GM12878 (cell line): ENCODE results near the gene MEI1. TPM values are rescaled to one million over a fixed set of nuclear protein-coding genes. Genes with fewer than 3 reads are reported as not detected.
"Not testable (repeated sequence)": the region's sequence is repeated elsewhere in the genome, so short reads cannot be mapped to it uniquely, and the experiment has no call there.

ENCODE experiments used
- ATAC-seq: fragments of 200-7000 bp; cut with Tn5 transposase; 3 replicates; pipeline ENCODE4 v1.9.1; 2020; ENCODE audit warnings: mild to moderate bottlenecking, moderate library complexity
- BruUV-seq: library from RNA; stranded (reverse); fragments of 400-500 nt; replicated peaks from 2 replicates; lab custom pipeline; 2021; lab: Mats Ljungman, UMichigan
- CTCF ChIA-PET: fragments of 300-600 bp; sonication (Branson Sonifier 250); formaldehyde crosslinking; extraction: SDS; loops from one replicate; lab custom pipeline; 2021; ENCODE audit warnings: inconsistent platforms; lab: Yijun Ruan, JAX
- POLR2A ChIA-PET: fragments of 350-600 bp; formaldehyde crosslinking; extraction: SDS; loops from one replicate; lab custom pipeline; 2021; ENCODE audit warnings: inconsistent platforms; lab: Charles Lee
- RAD21 ChIA-PET: fragments of 300-600 bp; sonication (Branson Sonifier 250); formaldehyde crosslinking; loops from one replicate; lab custom pipeline; 2023; ENCODE audit warnings: antibody characterized with exemption; ENCODE audit not compliant: unreplicated experiment; lab: Charles Lee
- SMC1A ChIA-PET: fragments of 300-600 bp; sonication (Branson Sonifier 250); formaldehyde crosslinking; loops from one replicate; lab custom pipeline; 2023; ENCODE audit not compliant: unreplicated experiment, uncharacterized antibody; lab: Charles Lee
- DNase-seq: peaks from one replicate; pipeline ENCODE4 v3.0.0-alpha.2; 2011; ENCODE audit warnings: low read depth, low spot score
- FAIRE-seq: peaks from 3 replicates; lab custom pipeline; 2011; peaks lifted over from hg19 to GRCh38; lab: Jason Lieb, UNC
- H2AFZ ChIP-seq: 2 replicates; pipeline ENCODE4 v1.6.0; 2011; ENCODE audit warnings: low read depth, low read length, control low read depth; ENCODE audit not compliant: control insufficient read depth
- H3K27ac ChIP-seq: 2 replicates; pipeline ENCODE4 v1.5.1; 2011; ENCODE audit warnings: control low read depth; ENCODE audit not compliant: control insufficient read depth, insufficient read depth
- H3K27me3 ChIP-seq, 2 experiments: replicated peaks in 1 of 2; 2 replicates each; pipeline versions ENCODE4 v1.6.0 to v1.6.1; 2011; ENCODE audit warnings: low read length in 1 of 2; ENCODE audit not compliant: control insufficient read depth in 2 of 2, insufficient read depth in 2 of 2
- H3K36me3 ChIP-seq, 2 experiments: 2 replicates each; pipeline ENCODE4 v1.5.1; 2011; ENCODE audit warnings: low read length in 1 of 2; ENCODE audit not compliant: control insufficient read depth in 2 of 2, insufficient read depth in 2 of 2
- H3K4me1 ChIP-seq: 2 replicates; pipeline ENCODE4 v1.6.1; 2011; ENCODE audit warnings: mild to moderate bottlenecking, low read length, moderate library complexity, mixed read lengths; ENCODE audit not compliant: control insufficient read depth, insufficient read depth
- H3K4me2 ChIP-seq: 2 replicates; pipeline ENCODE4 v1.6.0; 2011; ENCODE audit warnings: control low read depth; ENCODE audit not compliant: control insufficient read depth, insufficient read depth
- H3K4me3 ChIP-seq: fragments of 200-600 bp; sonication (generic); 2 replicates; pipeline ENCODE4 v1.5.1; 2016
- H3K79me2 ChIP-seq: 2 replicates; pipeline ENCODE4 v1.6.0; 2011; ENCODE audit warnings: low read length; ENCODE audit not compliant: control insufficient read depth, insufficient read depth
- H3K9ac ChIP-seq: 2 replicates; pipeline ENCODE4 v1.8.0; 2011; ENCODE audit warnings: low read length, control low read depth, mixed read lengths; ENCODE audit not compliant: control insufficient read depth, insufficient read depth
- H3K9me3 ChIP-seq: replicated peaks from 3 replicates; pipeline ENCODE4 v1.5.1; 2011; ENCODE audit warnings: mild to moderate bottlenecking, low read length; ENCODE audit not compliant: control insufficient read depth, insufficient read depth
- H4K20me1 ChIP-seq: 2 replicates; pipeline ENCODE4 v1.6.0; 2011; ENCODE audit not compliant: control insufficient read depth, insufficient read depth
- BHLHE40 ChIP-seq, 2 experiments: fragments of 450-650 bp in 1 of 2; IDR thresholded peaks; 2 replicates each; pipeline ENCODE4 v1.6.1; 2011 to 2017; ENCODE audit warnings: low read depth in 2 of 2, borderline replicate concordance in 1 of 2, improper control_type of control experiment in 1 of 2, low read length in 1 of 2, mild to moderate bottlenecking in 1 of 2
- MXI1 ChIP-seq: fragments of 150-350 bp; IDR thresholded peaks from 2 replicates; pipeline ENCODE4 v1.6.1; 2011; ENCODE audit warnings: low read depth, mild to moderate bottlenecking, inconsistent platforms, low read length, improper control_type of control experiment
- MYC ChIP-seq: IDR thresholded peaks from 2 replicates; pipeline ENCODE4 v1.6.1; 2011; ENCODE audit warnings: mild to moderate bottlenecking, low read length, moderate library complexity, inconsistent platforms; ENCODE audit not compliant: insufficient read depth, insufficient replicate concordance, insufficient read length, severe bottlenecking
- WGBS: methylation state at CpG from one replicate; pipeline ENCODE4 v1.1.6; 2016; ENCODE audit warnings: low lambda C conversion rate; ENCODE audit not compliant: insufficient replicate concordance, insufficient coverage; ENCODE audit errors: missing lambda C conversion rate; 5-methylcytosine and 5-hydroxymethylcytosine counted together
- in situ Hi-C: fragments of 300-500 bp; cut with MboI; formaldehyde crosslinking; loops from 9 replicates; pipeline ENCODE4 v1.14.3; 2018; ENCODE audit warnings: mixed read lengths
- intact Hi-C: fragments of 100-400 bp; cut with micrococcal nuclease; formaldehyde crosslinking; loops from one replicate; pipeline ENCODE4 v1.14.2; 2022; ENCODE audit not compliant: unreplicated experiment
- polyA plus RNA-seq, 11 experiments: library from polyadenylated mRNA; depleted of rRNA in 4 of 11; unstranded in 6 of 11; stranded (reverse) in 5 of 11; fragments of >200 nt; fragmentation: Nextera tagmentation in 4 of 11; fragmentation: Illumina TruSeq in 1 of 11; extraction: Ambion mirVana in 4 of 11; extraction: Trizol in 1 of 11; gene quantifications; 1 replicate in 1 of 11; 2 replicates in 10 of 11; pipeline versions ENCODE4 v1.2.1 to v1.2.3, GENCODE V29; 2011 to 2016; ENCODE audit warnings: inconsistent platforms in 2 of 11, missing spikeins in 2 of 11, low read depth in 1 of 11
- total RNA-seq, 4 experiments: library from RNA; depleted of rRNA in 3 of 4; stranded (reverse); fragments of >200 nt in 3 of 4; fragmentation: Illumina TruSeq in 1 of 4; extraction: Trizol in 1 of 4; gene quantifications; 2 replicates each; pipeline versions ENCODE4 v1.2.1 to v1.2.3, GENCODE V29; 2013 to 2021
- TF ChIP-seq, protein P1 (sequence below): fragments of 450-650 bp; IDR thresholded peaks from 2 replicates; pipeline ENCODE4 v1.6.1; 2016; ENCODE audit warnings: mild to moderate bottlenecking
- TF ChIP-seq, protein P2 (sequence below): IDR thresholded peaks from 2 replicates; pipeline ENCODE4 v1.6.1; 2012; ENCODE audit warnings: low read depth, low read length, improper control_type of control experiment
- TF ChIP-seq, protein P3 (sequence below): fragments of 450-650 bp; IDR thresholded peaks from 2 replicates; pipeline ENCODE4 v1.6.1; 2014; ENCODE audit warnings: mild to moderate bottlenecking

The MEI1 gene
- total and polyA plus RNA-seq, 10 of the 15 experiments (the other 5 are each of a cell fraction or from before 2014, with no cell fraction given), result 27.9 to 48.9 (median 35.8) TPM

DNA sequence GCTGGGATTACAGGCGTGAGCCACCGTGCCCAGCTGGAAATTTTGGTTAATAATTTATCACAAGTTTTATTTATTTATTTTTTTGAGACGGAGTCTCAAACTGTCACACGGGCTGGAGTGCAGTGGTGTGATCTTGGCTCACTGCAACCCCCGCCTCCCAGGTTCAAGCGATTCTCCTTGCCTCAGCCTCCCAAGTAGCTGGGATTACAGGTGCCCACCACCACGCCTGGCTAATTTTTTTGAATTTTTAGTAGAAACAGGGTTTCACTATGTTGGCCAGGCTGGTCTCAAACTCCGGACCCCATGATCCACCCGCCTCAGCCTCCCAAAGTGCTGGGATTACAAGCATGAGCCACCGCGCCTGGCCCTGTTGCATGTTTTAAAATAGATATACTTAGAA is 12.4 kb upstream of the MEI1 start:
- DNase-seq, in situ Hi-C loops, H3K27me3 ChIP-seq, BruUV-seq, H3K36me3 ChIP-seq, H3K9me3 ChIP-seq, H2AFZ ChIP-seq, ATAC-seq, H4K20me1 ChIP-seq, intact Hi-C loops, FAIRE-seq, H3K4me1 ChIP-seq: not testable (repeated sequence)
- ChIA-PET CTCF (interaction anchor here (0.7 to 2.8 kb wide), 4 partner anchors 10 to 60 kb away, joined by 3 to 21 read pairs (median 6); partner anchors contain the start of gene MEI1), RAD21 (interaction anchor here (1.2 to 1.6 kb wide), 4 partner anchors 10 to 114 kb away, joined by 4 to 5 read pairs (median 4); partner anchors contain the start of gene CCDC134), SMC1A (interaction anchor here (1.0 to 3.5 kb wide), 2 partner anchors 11 to 260 kb away, joined by 4 to 20 read pairs; partner anchors contain the start of genes CENPM and MEI1), POLR2A (interaction anchor here (0.7 to 2.0 kb wide), 5 partner anchors 17 to 143 kb away, joined by 3 to 6 read pairs (median 3); partner anchors contain the start of genes DESI1, POLR3H and XRCC6)
- Histone ChIP-seq H3K79me2 (peaks cover 71% of the 10 kb centered on the region), H3K4me2 (peak overlapping the region; percentile 89), H3K27ac (0 out of 2 replicates have a peak overlapping the region, but pooled peaks have one; percentile 98), H3K4me3 (peak overlapping the region; percentile 87), H3K9ac (peak overlapping the region; percentile 90; the same call in 1 of the 2 replicates)
- TF ChIP-seq, protein P1, sequence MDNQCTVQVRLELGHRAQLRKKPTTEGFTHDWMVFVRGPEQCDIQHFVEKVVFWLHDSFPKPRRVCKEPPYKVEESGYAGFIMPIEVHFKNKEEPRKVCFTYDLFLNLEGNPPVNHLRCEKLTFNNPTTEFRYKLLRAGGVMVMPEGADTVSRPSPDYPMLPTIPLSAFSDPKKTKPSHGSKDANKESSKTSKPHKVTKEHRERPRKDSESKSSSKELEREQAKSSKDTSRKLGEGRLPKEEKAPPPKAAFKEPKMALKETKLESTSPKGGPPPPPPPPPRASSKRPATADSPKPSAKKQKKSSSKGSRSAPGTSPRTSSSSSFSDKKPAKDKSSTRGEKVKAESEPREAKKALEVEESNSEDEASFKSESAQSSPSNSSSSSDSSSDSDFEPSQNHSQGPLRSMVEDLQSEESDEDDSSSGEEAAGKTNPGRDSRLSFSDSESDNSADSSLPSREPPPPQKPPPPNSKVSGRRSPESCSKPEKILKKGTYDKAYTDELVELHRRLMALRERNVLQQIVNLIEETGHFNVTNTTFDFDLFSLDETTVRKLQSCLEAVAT, result peak; percentile 42; the same call in 1 of the 2 replicates
- 93% methylated on average over 11 of the region's 11 CpGs for WGBS

- under 1% methylated on average over 20 of the region's 20 CpGs for WGBS
- Histone ChIP-seq H3K4me2 (peak overlapping the region; percentile 89), H3K27me3 (no peaks in the 10 kb centered on the region), H3K9me3 (no peaks in the 10 kb centered on the region), H3K4me3 (peak overlapping the region; percentile 87), H4K20me1 (no peaks in the 10 kb centered on the region; the same call in 1 of the 2 replicates), H3K36me3 (no peaks in the 10 kb centered on the region), H3K9ac (peak overlapping the region; percentile 90), H3K27ac (peak overlapping the region; percentile 98), H3K79me2 (peaks cover 61% of the 10 kb centered on the region), H3K4me1 (peaks cover 3% of the 10 kb centered on the region; the same call in 1 of the 2 replicates), H2AFZ (no peak overlapping the region; the same call in 1 of the 2 replicates)
- DNase-seq (no peak), ATAC-seq (peak; percentile 52), FAIRE-seq (no peak)
- POLR2A ChIA-PET, result interaction anchor here (0.5 to 2.9 kb wide), 9 partner anchors 10 to 399 kb away, joined by 3 to 15 read pairs (median 4); partner anchors contain the start of genes CCDC134, DESI1, MEI1 and POLR3H
- in situ Hi-C loops (no loop called here), intact Hi-C loops (no loop called here)
- TSS peak; percentile 74 for BruUV-seq
- RAD21 ChIA-PET, result interaction anchor here (1.1 to 2.0 kb wide), 7 partner anchors 9 to 238 kb away, joined by 3 to 5 read pairs (median 4); partner anchors contain the start of genes CCDC134, DESI1 and XRCC6
- SMC1A ChIA-PET, result interaction anchor here (0.8 to 3.5 kb wide), 4 partner anchors 10 to 259 kb away, joined by 3 to 20 read pairs (median 4); partner anchors contain the start of genes CENPM and MEI1
- CTCF ChIA-PET, result interaction anchor here (1.7 to 2.8 kb wide), 4 partner anchors 9 to 59 kb away, joined by 5 to 21 read pairs (median 11); partner anchors contain the start of gene MEI1
- TF ChIP-seq MYC, result peak; percentile 3
- TF ChIP-seq, protein P2, sequence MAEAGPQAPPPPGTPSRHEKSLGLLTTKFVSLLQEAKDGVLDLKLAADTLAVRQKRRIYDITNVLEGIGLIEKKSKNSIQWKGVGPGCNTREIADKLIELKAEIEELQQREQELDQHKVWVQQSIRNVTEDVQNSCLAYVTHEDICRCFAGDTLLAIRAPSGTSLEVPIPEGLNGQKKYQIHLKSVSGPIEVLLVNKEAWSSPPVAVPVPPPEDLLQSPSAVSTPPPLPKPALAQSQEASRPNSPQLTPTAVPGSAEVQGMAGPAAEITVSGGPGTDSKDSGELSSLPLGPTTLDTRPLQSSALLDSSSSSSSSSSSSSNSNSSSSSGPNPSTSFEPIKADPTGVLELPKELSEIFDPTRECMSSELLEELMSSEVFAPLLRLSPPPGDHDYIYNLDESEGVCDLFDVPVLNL, result 0 out of 2 replicates have a peak, but pooled peaks have one; percentile 49
- TF ChIP-seq BHLHE40 (IDR thresholded peaks at IDR 0.05; ENCODE audit: borderline replicate concordance in 1 of 2, low read depth in 2 of 2, low read length in 1 of 2), result peak in 1 of 2 experiments; percentile 21; a peak in 1 of 4 replicates
- TF ChIP-seq MXI1, result peak; percentile 71
- TF ChIP-seq, protein P3, sequence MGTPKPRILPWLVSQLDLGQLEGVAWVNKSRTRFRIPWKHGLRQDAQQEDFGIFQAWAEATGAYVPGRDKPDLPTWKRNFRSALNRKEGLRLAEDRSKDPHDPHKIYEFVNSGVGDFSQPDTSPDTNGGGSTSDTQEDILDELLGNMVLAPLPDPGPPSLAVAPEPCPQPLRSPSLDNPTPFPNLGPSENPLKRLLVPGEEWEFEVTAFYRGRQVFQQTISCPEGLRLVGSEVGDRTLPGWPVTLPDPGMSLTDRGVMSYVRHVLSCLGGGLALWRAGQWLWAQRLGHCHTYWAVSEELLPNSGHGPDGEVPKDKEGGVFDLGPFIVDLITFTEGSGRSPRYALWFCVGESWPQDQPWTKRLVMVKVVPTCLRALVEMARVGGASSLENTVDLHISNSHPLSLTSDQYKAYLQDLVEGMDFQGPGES, result no peak
Measured at GRCh38 chr22:41687901-41688364, 11.4 kb upstream of the MEI1 start.
